ENCODE data around the gene IKZF4. TPM values are rescaled to one million over a fixed set of nuclear protein-coding genes. Genes with fewer than 3 reads are reported as not detected.

Gene IKZF4
- total RNA-seq, 2 donors from 2014 or later = 4.7 to 5.6 TPM

GRCh38 chr12:56087220-56087619 lies 66.4 kb downstream of the IKZF4 start:
- H3K9ac ChIP-seq (ENCODE audit: low read depth in 2 of 2, low read length in 2 of 2) = peak overlapping the region in 1 of 2 donors; percentile 66
- peaks cover 3% of the 10 kb centered on the region for H3K36me3 ChIP-seq
- no peaks in the 10 kb centered on the region for H3K9me3 ChIP-seq
- TF ChIP-seq CTCF (IDR thresholded peaks at IDR 0.05) = no peak
- H3K27ac ChIP-seq = peak overlapping the region; percentile 75
- peak; percentile 91 for DNase-seq
- H3K4me1 ChIP-seq = peaks cover 7% of the 10 kb centered on the region
- no peak overlapping the region for H3K4me3 ChIP-seq
- no peaks in the 10 kb centered on the region for H3K27me3 ChIP-seq
- intact Hi-C loops (cut with DNase I) = no loop called here

Other genes starting within 250 kb of the IKZF4 start
- gene SARNP, start 203.3 kb upstream of the IKZF4 start, total RNA-seq = 10 to 100 TPM; 52.3 to 53.0 TPM
- 10 to 100 TPM; 59.3 to 93.3 TPM for gene ORMDL2, start 203.0 kb upstream of the IKZF4 start, total RNA-seq
- 10 to 100 TPM; 24.6 to 24.7 TPM for gene DNAJC14, start 191.5 kb upstream of the IKZF4 start, total RNA-seq
- 1 to 10 TPM; 2.1 to 2.7 TPM for gene MMP19, start 178.1 kb upstream of the IKZF4 start, total RNA-seq
- 10 to 100 TPM; 44.0 to 49.3 TPM for gene PYM1, start 93.1 kb upstream of the IKZF4 start, total RNA-seq
- 10 to 100 TPM; 80.2 to 91.2 TPM for gene DGKA, start 89.9 kb upstream of the IKZF4 start, total RNA-seq
- 1 to 10 TPM; 3.4 to 3.8 TPM for gene PMEL, start 55.0 kb upstream of the IKZF4 start, total RNA-seq
- 10 to 100 TPM; 20.9 to 48.9 TPM for gene CDK2, start 54.2 kb upstream of the IKZF4 start, total RNA-seq
- 100 to 1,000 TPM; 112 to 178 TPM for gene RAB5B, start 47.0 kb upstream of the IKZF4 start, total RNA-seq
- 10 to 100 TPM; 25.8 to 35.8 TPM for gene SUOX, start 23.8 kb upstream of the IKZF4 start, total RNA-seq
- 10 to 100 TPM; 53.1 to 80.5 TPM for gene RPS26, start 20.9 kb downstream of the IKZF4 start, total RNA-seq
- gene ERBB3, start 59.1 kb downstream of the IKZF4 start, total RNA-seq = 100 to 1,000 TPM; 158 to 206 TPM
- gene PA2G4, start 83.5 kb downstream of the IKZF4 start, total RNA-seq = 100 to 1,000 TPM in 1 of 2 donors, 10 to 100 TPM in 1; 69.6 to 155 TPM
- gene RPL41, start 95.6 kb downstream of the IKZF4 start, total RNA-seq = 1,000 to 10,000 TPM; 3,248 to 3,669 TPM
- gene ZC3H10, start 97.2 kb downstream of the IKZF4 start, total RNA-seq = 1 to 10 TPM; 3.5 to 6.1 TPM
- gene ESYT1, start 107.2 kb downstream of the IKZF4 start, total RNA-seq = 10 to 100 TPM; 63.9 to 72.8 TPM
- gene MYL6B, start 131.5 kb downstream of the IKZF4 start, total RNA-seq = 10 to 100 TPM; 18.6 to 19.1 TPM
- gene MYL6, start 137.3 kb downstream of the IKZF4 start, total RNA-seq = 1,000 to 10,000 TPM; 1,641 to 1,922 TPM
- 10 to 100 TPM; 80.1 to 84.2 TPM for gene SMARCC2, start 168.4 kb downstream of the IKZF4 start, total RNA-seq
- 10 to 100 TPM; 29.0 to 36.0 TPM for gene RNF41, start 200.9 kb downstream of the IKZF4 start, total RNA-seq
- 10 to 100 TPM; 30.3 to 68.4 TPM for gene NABP2, start 203.3 kb downstream of the IKZF4 start, total RNA-seq
- gene SLC39A5, start 209.0 kb downstream of the IKZF4 start, total RNA-seq = 100 to 1,000 TPM; 158 to 163 TPM
- gene ANKRD52, start 237.3 kb downstream of the IKZF4 start, total RNA-seq = 10 to 100 TPM; 39.3 to 57.7 TPM
- 1 to 10 TPM; 4.2 to 4.5 TPM for gene COQ10A, start 245.9 kb downstream of the IKZF4 start, total RNA-seq

Data from colonic mucosa (tissue), 4 donors.